Inflammatory macrophage treated with lipopolysaccharide for 1 hour (primary cell): ENCODE measurements around the gene COPG1.
A peak's percentile ranks its signal among the peaks of the same experiment; 100 is the strongest.
"Not testable (repeated sequence)": the region's sequence is repeated elsewhere in the genome, so short reads cannot be mapped to it uniquely, and the experiment has no call there.

Experiments
- DNase-seq, 2 donors: peaks; one replicate each; pipeline ENCODE4 v3.0.0-alpha.2; 2020 to 2022

COPG1 gene

DNA sequence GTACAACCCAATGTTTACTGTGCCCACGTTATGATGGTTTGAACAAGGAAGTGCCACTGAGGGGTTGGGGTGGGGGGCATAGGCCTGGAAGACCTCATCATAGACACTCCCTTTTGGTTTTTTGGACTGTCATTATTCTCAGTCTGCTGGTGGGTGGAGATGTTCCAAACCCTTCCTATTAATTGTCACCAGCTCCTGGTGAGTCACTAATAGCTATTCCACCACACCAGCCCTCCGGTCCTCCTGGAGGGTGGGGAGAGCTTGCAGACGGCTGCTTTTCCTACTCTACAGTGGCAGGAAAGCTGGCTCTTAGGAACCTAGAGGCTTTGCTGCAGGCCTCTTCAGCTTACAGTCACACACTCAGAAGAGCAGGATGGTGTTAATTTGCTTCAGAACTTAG lies 9.0 kb upstream of the COPG1 start:
- DNase-seq, result peak; percentile 60 to 87

DNA sequence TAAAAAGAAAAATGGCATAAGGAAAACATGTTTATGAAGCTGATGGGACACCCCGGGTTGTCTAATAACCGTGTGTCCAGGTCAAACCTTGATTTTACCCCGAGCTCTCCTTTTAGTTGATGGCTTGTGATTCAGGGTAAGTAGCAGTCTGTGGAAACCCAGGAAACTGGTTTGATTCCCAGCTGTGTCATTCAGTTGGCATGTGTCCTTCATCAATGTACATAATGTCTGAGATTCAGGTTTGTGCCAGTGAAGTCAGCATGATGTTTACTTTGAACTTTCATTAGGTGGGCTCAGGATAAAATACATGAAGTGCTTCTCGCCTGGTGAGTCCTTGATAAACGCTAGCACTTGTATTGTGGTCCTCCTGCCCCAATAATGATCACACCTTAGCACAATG lies 4.3 kb upstream of the COPG1 start:
- no peak for DNase-seq

DNA sequence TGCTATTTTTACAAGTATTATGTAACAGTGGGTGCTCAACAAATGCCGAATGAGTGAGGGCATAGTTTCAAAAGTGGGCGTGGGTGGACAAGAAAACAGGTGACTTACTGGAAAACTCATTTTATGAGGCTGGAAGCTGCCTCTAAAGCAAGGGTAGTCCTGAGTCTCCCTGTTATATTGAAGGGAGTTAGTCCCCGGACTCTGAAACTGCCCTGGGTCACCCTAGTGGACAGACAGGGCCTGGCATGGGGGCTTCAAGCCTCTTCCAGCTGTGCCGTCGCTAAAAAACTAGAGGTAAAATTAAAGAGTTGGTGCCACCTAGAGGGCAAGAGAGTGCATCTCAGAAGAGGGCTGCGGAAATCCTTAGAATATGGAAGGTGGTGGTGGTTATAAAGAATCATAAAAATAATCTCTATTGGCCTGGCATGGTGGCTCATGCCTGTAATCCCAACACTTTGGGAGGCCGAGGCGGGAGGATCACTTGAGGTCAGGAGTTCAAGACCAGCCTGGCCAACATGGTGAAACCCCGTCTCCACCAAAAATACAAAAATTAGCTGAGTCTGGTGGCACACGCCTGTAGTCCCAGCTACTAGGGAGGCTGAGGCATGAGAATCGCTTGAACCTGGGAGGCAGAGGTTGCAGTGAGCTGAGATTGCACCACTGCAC lies 3.6 kb upstream of the COPG1 start:
- DNase-seq, result peak; percentile 87 to 94

DNA sequence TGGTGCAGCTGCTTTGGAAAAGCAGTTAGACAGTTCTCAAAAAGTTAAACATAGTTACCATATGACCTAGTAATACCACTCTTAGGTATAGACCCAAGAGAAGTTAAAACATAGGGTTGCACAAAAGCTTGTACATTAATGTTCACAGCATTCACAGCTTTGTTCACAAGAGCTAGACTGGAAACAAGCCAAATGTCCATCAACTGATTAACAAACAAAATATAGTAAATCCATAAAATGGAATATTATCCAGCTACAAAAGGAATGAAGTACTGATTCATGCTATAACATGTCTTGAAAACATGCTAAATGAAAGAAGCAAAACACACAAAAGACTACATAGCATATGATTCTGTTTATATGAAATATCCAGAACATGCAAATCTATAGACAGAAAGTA lies 2.8 kb upstream of the COPG1 start:
- no peak for DNase-seq

DNA sequence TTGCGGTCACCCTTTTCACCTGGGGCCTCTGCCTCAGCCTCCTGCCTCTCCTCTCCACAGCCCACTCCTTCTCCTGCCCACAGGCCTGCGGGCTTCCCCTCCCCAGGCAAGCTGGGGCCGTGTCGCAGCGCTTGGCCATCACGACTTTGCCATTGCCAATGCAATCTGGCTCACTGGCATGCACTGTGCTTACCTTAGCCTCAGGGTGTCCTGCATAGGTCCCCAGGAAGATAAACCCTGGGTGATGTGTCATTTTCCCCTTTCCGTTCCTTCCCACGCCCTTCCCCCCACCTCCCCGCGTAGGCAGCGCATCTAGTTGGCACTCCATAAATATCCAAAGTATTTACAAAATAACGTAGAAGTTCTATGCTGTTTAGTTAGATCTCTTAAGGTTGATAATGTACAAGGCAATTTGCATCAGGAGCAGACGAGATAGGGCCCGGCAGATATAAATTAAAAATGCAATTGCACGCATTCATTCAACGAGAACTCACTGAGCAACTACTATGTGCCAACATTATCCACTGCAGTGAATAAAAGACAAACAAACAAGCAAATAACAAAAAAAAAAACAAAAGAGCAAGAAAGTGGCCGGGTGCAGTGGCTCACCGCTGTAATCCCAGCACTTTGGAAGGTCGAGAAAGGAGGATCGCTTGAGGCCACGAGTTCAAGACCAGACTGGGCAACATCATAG lies 973 bp upstream of the COPG1 start:
- no peak for DNase-seq

DNA sequence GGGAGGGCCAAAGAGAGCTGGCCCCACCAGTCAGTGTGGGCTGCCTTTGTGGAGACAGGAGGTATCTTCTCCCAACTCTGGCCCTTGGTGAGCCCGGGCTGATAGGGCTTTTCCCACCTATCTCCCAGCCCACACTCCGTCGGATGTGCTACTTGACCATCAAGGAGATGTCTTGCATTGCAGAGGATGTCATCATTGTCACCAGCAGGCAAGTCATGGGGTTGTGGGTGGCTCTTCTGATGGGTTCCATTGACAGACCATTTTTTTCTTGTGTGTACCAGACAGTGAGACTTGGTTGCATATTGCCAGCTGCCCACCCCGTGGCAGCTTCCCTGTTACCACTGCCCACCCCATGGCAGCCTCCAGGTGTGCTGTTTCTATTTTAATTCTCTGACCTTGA lies 3.3 kb downstream of the COPG1 start:
- DNase-seq, result peak; percentile 38 to 92

DNA sequence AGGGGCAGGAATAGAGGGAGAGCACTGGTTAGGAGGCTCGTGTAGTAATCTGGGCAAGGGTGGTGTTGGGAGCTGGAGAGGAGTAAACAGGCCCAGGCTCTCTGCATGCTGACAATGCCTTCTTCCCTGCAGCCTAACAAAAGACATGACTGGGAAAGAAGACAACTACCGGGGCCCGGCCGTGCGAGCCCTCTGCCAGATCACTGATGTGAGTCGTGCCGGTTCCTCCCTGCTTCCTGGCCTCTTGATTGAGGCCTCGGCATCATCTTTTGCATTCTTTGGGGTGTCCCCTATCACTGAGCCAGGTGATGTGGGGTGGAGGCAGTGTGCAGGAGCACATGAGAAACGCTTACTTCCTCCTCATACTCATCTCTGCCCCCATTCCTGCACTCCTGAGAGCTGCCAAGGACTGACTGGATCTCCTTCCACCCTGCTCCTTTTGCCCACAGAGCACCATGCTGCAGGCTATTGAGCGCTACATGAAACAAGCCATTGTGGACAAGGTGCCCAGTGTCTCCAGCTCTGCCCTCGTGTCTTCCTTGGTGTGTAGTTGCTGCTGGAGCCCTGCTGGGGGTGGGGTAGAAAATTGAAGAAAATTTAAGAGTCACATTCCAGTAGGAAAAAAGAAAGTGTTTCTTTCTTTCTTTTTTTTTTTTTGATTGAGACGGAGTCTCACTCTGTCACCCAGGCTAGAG lies 5.3 kb downstream of the COPG1 start:
- DNase-seq, result no peak

DNA sequence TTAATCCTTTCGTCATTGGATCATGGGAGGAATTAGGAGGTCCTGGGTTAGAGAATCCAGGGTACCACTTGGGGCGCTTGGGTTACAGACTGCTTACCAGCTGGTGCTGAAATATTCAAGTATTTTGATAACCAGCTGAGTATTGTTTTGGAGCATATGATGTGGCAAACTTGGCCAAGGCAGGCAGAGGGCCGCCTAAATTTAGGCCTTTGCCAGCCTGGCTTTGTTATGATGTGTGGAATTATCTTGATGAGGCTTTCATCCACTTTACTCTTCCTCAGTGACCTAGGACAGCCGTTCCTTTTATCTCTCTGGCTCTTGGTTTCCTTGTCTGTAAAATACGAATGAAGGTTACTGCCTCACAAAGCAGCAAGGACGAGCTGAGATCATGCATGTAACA lies 6.9 kb downstream of the COPG1 start:
- no peak for DNase-seq

DNA sequence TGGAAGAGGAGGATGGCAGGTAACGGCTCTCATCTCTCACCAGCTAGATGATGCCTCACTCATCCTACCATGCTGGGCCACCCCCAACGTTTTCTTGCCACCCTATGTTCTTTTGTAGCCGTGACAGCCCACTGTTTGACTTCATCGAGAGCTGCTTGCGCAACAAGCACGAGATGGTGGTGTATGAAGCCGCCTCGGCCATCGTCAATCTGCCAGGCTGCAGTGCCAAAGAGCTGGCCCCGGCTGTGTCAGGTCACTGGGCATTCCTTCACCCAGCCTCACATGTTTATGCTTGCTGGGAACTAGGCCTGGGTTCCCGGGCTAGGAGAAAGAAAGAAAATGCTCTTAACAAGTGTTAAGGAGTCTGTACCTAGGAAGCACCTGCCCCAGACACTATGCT lies 8.2 kb downstream of the COPG1 start:
- no peak for DNase-seq

DNA sequence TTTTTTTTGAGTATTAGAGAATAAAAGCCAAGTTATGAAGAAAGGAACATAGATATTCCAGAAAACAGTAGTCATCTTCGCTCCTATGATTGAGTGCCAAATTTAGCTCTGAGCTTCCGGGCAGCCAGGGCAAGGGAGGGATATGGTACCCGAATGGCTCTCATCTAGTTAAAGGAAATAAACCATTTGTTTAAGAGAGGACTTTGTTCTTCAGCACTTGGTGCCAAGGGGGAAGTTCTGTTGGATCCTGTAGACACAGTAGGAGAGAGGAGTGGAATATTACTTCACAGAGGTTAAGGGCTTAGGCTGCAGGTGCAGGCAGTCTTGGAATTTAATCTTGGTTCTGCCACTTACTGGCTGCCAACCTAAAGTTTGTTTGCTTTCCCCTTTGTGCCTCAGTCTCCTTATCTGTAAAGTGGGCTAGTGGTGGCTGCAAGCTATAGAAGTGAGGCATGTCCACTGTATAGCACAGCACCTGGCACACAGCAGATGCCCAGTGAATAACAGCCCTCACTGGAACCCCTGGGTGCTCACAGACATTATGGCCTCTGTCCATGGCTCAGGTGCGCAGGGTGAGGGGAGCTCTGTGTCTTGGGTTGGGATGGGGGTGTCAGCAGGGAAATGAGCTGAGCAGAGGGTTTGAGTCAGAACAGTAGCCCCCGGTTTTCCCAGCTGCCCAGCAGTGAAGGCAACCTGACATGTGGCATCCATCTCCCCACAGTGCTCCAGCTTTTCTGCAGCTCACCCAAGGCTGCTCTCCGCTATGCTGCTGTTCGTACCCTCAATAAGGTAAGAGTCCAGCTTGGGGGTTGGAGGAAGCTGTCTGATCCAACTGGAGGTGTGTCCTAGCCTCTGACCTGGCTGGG lies 10.4 kb downstream of the COPG1 start:
- DNase-seq, result no peak

DNA sequence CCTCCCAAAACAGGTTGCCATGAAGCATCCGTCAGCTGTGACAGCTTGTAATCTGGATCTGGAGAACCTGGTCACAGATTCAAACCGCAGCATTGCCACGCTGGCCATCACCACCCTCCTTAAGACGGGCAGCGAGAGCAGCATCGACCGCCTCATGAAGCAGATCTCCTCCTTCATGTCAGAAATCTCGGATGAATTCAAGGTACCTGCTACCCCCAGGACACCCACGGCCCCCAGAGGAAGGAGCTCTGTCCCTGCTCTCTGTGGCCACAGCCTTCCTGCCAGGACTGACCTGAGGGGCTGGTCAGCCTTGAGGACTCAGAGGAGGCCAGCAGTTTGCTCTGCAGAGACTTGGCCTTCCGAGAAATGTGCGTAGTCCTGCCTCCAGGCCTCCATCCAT lies 11.2 kb downstream of the COPG1 start:
- DNase-seq, result no peak

DNA sequence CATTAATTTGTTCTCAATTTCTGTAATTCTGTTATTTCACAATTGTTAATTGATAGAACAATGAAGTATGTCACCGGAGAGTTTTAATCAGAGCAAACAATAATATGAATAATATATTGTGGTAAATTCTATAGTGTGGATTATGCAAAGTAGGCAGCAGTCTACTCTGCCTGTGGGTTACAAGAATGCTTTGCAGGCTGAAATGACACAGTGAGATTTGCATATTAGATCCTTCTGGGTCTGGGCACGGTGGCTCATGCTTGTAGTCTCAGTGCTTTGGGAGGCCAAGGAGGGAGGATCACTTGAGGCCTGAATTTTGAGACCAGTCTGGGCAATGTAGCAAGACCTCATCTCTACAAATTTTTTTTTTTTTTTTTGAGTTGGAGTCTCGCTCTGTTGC lies 12.5 kb downstream of the COPG1 start:
- no peak for DNase-seq

DNA sequence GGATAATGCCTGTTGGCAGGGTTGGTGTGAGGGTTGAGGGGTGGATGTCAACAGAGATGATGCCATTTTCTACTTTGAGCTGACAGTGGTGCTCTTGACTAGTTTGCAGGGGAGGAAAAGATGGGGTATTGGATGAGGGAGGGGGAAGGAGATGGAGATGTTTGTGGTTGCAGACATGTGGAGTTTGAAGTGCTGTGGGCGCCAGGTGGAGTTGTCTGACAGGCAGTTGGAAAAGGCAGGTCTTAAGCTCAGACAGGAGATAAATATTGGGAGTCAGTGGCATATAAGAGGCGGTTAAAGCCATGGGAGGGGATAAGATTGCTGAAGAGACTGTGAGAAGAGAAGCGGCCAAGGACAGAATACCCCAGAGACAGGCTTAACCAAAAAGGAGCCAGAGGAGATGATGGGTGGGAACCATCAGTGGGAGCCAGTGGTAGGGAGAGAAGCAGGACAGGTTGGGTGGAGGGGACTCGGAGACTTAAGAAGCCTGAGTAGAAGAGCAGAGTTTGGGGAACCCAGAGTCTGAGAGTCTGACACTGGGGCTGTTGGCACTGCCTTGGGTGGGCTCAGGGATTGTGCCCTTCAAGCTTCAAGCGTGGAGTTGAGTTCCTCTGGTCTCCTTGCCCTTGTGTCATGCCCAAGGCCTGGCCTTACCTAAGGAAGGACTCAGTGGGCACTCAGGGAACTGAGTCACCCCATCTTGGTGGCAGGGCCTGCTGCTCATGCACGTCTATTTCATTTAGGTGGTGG lies 13.9 kb downstream of the COPG1 start:
- DNase-seq, result no peak

DNA sequence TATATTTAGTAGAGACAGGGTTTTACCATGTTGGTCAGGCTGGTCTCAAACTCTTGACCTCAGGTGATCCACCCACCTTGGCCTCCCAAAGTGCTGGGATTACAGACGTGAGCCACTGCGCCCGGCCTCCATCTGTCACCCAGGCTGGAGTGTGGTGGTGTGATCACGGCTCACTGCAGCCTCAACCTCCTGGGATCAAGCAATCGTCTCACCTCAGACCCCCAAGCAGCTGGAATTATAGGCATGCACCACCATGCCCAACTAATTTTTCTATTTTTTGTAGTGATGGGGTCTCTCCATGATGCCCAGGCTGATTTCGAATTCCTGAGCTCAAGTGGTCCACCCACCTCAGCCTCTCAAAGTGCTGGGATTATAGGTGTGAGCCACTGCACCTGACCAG lies 15.6 kb downstream of the COPG1 start:
- not testable (repeated sequence) for DNase-seq

DNA sequence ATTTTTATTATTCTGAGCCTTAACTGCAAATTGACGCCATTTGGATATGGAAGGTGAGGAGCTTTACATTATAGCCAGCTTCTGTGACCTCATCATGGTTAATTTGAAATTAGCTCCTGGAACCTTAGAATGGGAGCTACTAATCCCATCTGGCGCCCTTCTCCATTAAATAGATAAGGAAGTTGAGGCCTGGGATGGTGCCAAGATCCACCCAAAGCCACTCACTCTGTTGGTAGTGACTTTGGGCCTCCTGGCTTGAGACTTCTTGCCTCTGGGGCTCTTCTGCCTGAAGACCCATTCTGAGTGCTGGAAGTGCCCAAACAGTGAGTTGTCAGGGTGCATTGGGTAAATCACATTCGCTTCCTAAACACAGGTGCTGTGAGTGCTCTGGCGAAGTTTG lies 17.2 kb downstream of the COPG1 start:
- DNase-seq, result no peak

DNA sequence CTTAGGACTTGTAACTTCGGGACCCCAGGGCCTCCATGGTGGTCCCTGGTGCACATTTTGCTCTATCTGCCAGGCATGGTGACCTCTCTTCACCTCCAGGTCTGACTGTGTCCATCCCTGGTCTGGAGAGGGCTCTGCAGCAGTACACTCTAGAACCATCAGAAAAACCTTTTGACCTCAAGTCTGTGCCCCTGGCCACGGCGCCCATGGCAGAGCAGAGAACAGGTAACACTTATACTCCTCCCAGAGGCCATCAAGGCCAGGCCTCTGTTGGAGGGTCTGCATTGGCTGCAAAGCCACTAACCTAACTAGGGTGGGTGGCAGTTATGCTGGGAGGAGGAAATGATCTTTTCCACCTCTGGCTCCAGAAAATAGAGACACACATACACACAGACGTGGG lies 19.0 kb downstream of the COPG1 start:
- DNase-seq, result no peak

DNA sequence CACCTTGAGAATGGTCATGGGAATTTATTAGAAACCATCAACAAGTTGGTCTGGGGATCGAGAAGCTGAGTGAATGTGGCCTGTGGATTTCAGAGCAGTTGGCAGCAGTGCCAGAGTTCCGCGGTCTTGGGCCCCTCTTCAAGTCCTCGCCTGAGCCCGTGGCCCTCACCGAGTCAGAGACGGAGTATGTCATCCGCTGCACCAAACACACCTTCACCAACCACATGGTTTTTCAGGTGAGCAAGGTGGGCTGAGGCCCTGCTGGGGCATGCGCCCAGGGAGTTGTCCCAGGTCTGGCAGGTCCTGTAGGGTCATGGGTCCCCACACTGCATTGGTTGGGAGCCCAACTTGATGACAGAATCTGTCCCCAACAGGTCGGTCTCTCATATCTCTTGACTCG lies 22.3 kb downstream of the COPG1 start:
- no peak for DNase-seq

DNA sequence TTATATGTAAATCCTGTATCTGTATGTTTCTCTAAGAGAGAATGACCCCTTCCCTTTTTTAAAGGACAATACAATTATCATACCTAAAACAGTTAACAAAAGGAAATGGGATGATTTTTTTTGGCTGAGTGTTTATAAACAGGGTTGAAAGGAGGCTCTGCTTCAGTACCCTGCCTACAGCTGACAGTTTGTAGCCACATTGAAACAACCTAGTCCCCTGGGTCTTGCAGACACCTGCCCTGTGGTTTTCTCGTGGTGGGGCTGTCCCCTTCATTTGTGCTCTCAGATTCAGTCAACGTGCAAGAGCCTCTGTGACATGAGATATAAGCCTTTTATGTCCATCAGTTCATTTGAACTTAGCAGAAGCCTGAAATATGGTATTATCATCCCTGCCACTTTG lies 27.0 kb downstream of the COPG1 start:
- no peak for DNase-seq

DNA sequence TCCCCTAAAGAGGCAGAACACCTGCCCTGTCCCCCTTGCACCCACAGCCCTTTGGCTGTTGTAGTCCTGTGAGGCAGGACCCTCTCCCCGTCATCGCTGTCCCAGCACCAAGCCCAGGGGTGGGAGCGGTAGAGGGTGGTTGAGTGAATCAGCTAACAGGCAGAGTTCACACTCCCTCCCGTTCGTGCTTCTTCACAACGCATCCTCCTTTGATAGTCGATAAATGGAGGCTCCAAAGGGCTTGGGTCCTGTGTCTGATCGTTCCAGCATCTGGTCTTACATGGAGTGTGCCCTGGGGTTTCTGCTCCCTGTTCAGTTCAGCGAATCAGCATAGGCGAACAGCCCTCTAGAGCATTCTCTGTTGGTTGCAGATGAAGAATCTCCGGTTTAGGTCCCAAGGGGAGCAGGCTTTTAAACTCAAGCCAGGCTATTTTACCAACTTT lies 28.4 kb downstream of the COPG1 start:
- DNase-seq, result no peak

DNA sequence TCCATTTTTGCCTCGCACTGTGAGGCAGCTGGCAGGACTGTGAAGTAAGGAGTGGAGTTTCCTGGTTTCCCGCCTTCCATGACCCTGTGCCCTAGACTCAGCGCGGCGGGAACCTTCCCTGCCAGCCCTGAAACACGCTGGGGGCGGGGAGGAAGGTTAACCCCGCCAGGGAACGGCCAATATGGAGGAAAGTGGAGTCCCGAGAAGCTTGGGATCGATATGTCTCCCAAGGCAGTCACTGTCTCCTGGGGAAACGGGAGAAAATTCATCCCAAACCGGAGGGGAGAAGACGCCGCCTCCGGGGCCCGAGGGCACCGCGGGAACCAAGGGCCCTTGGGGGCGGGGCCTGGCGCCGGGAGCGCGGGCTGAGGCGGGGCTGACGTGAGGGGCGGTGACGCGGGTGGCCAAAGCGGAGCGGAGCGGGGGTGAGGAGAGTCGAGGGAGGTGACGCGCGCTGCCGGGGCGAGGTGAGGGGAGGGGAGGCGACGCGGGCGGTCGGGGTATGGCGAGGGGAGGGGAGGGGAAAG lies 29.1 kb downstream of the COPG1 start, which contains the start of gene HMCES:
Gene HMCES (plus strand): TSS at position 432 of the 527 bp plus-strand sequence. CDS start 863 bp downstream, outside the sequence.
- DNase-seq, result peak; percentile 84 to 94

DNA sequence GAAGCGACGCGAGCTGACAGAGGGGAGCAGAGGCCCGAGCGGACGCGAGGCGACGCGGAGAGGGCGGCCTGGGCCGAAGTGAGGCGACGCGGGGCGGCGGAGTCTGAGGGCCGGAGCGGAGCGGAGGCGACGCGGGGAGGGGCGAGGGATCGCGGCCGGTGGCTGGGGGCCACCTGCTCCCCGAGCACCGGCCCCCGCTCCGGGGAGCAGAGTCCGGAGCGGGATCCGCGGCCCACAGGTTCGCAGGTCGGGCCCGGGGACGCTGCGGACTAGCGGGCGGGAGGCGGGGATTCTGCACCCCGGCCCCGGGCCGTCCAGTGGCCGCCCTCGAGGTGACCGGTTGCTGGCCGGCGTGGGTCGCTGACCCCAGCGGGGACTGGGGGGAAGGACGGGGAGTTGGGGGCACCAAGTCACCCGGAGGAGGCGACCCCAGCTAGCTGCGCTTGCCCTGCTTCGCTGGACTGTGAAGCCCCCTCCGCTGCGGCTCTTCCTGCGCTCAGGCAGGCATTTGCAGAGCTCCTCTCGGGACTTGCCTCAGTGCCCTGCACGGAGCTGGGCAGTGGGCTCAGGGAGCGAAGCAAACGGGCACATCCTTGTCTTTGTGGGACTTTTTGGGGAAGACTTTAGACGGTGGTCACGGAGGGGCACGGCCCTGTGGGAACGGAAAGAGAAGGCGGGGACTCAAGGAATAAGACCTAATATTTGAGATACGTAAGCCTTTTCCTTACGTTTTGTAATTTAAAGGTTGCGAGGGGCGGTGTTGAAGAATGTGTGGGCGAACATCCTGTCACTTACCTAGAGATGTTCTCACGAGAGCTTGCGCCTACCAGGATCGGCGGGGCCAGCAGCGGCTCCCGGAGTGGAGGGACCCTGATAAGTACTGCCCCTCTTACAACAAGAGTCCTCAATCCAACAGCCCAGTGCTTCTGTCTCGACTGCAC lies 29.8 kb downstream of the COPG1 start:
- peak; percentile 43 to 53 for DNase-seq
